CD14-positive monocyte (primary cell): ENCODE results near the gene VCAM1. TPM values are rescaled to one million over a fixed set of nuclear protein-coding genes. Genes with fewer than 3 reads are reported as not detected.

Experiments
- DNase-seq, 3 donors: peaks; one replicate each; pipeline ENCODE4 v3.0.0-alpha.2; 2011 to 2022
- H2AFZ ChIP-seq: 2 replicates; pipeline ENCODE4 v1.6.0; 2012; ENCODE audit warnings: mild to moderate bottlenecking, low read depth, low read length, inconsistent platforms; ENCODE audit not compliant: insufficient read depth, poor library complexity, severe bottlenecking
- H3K27ac ChIP-seq, 2 donors: 1 replicate in 1 of 2; 2 replicates in 1 of 2; pipeline ENCODE4 v1.5.1; 2012 to 2013; ENCODE audit warnings: low read length in 2 of 2, control low read depth in 1 of 2, inconsistent platforms in 1 of 2, low read depth in 1 of 2, mild to moderate bottlenecking in 1 of 2
- H3K27me3 ChIP-seq, 2 donors: one replicate each; pipeline versions ENCODE4 v1.6.0 to v1.6.1; 2011 to 2013; ENCODE audit warnings: low read length in 2 of 2; ENCODE audit not compliant: control insufficient read depth in 2 of 2, insufficient read depth in 2 of 2
- H3K36me3 ChIP-seq, 2 donors: replicated peaks in 1 of 2; 1 replicate in 1 of 2; 2 replicates in 1 of 2; pipeline versions ENCODE4 v1.5.1 to v1.6.1; 2012 to 2013; ENCODE audit warnings: low read length in 2 of 2, control low read depth in 1 of 2, inconsistent platforms in 1 of 2, mild to moderate bottlenecking in 1 of 2; ENCODE audit not compliant: insufficient read depth in 2 of 2, control insufficient read depth in 1 of 2
- H3K4me1 ChIP-seq, 2 donors: 1 replicate in 1 of 2; 2 replicates in 1 of 2; pipeline versions ENCODE4 v1.5.1 to v1.6.1; 2012 to 2013; ENCODE audit warnings: low read length in 2 of 2, control low read depth in 1 of 2, inconsistent platforms in 1 of 2, mild to moderate bottlenecking in 1 of 2, moderate library complexity in 1 of 2; ENCODE audit not compliant: insufficient read depth in 2 of 2, control insufficient read depth in 1 of 2
- H3K4me2 ChIP-seq: replicated peaks from 2 replicates; pipeline ENCODE3; 2012; ENCODE audit warnings: low read length, moderate library complexity, mild to moderate bottlenecking; ENCODE audit not compliant: poor library complexity, severe bottlenecking; ENCODE audit errors: extremely low read depth
- H3K4me3 ChIP-seq, 3 experiments: fragments of 200-600 bp in 1 of 3; sonication (generic) in 1 of 3; replicated peaks in 1 of 3; 1 replicate in 2 of 3; 2 replicates in 1 of 3; pipeline ENCODE4 v1.5.1; 2011 to 2013; ENCODE audit warnings: low read length in 3 of 3, mild to moderate bottlenecking in 3 of 3, control low read depth in 2 of 3, low read depth in 2 of 3, inconsistent platforms in 1 of 3, moderate library complexity in 1 of 3
- H3K79me2 ChIP-seq: 2 replicates; pipeline ENCODE4 v1.6.0; 2012; ENCODE audit warnings: mild to moderate bottlenecking, control low read depth, inconsistent platforms, low read length, moderate library complexity; ENCODE audit not compliant: insufficient read depth
- H3K9ac ChIP-seq: 2 replicates; pipeline ENCODE4 v1.6.0; 2017; ENCODE audit warnings: low read length, mild to moderate bottlenecking; ENCODE audit not compliant: insufficient read depth, poor library complexity, severe bottlenecking
- H3K9me3 ChIP-seq, 2 donors: replicated peaks in 1 of 2; 1 replicate in 1 of 2; 2 replicates in 1 of 2; pipeline versions ENCODE4 v1.5.1 to v1.6.1; 2012 to 2013; ENCODE audit warnings: low read length in 2 of 2, control low read depth in 1 of 2; ENCODE audit not compliant: control insufficient read depth in 1 of 2, insufficient read depth in 1 of 2
- H4K20me1 ChIP-seq: 2 replicates; pipeline ENCODE4 v1.6.0; 2012; ENCODE audit warnings: mild to moderate bottlenecking, low read length, control low read depth, moderate library complexity; ENCODE audit not compliant: insufficient read depth
- H3K27ac Mint-ChIP-seq, 7 donors: one replicate each; pipeline ENCODE4 v1.8.0; 2020; ENCODE audit warnings: mild to moderate bottlenecking in 7 of 7, mixed read lengths in 7 of 7, moderate library complexity in 6 of 7, inconsistent platforms in 2 of 7
- H3K27me3 Mint-ChIP-seq, 3 donors: one replicate each; pipeline ENCODE4 v1.8.0; 2021 to 2022; ENCODE audit warnings: low read depth in 3 of 3, mild to moderate bottlenecking in 3 of 3, mixed read lengths in 3 of 3, moderate library complexity in 3 of 3, inconsistent platforms in 1 of 3
- H3K36me3 Mint-ChIP-seq, 2 donors: one replicate each; pipeline ENCODE4 v1.8.0; 2020; ENCODE audit warnings: mixed read lengths in 2 of 2, inconsistent platforms in 1 of 2, mild to moderate bottlenecking in 1 of 2
- H3K4me1 Mint-ChIP-seq: one replicate; pipeline ENCODE4 v1.8.0; 2020; ENCODE audit warnings: mild to moderate bottlenecking, mixed read lengths
- H3K4me3 Mint-ChIP-seq, 2 donors: one replicate each; pipeline ENCODE4 v1.8.0; 2020; ENCODE audit warnings: mild to moderate bottlenecking in 2 of 2, mixed read lengths in 2 of 2, moderate library complexity in 1 of 2
- H3K9me3 Mint-ChIP-seq, 7 donors: one replicate each; pipeline ENCODE4 v1.8.0; 2020 to 2022; ENCODE audit warnings: mixed read lengths in 7 of 7, mild to moderate bottlenecking in 6 of 7, moderate library complexity in 6 of 7, inconsistent platforms in 2 of 7
- CTCF ChIP-seq: fragments of 200-600 bp; IDR thresholded peaks from one replicate; pipeline ENCODE4 v1.8.0; 2022; ENCODE audit warnings: antibody characterized with exemption, mild to moderate bottlenecking
- WGBS: methylation state at CpG from one replicate; pipeline ENCODE4 v1.1.5; 2013; ENCODE audit warnings: missing lambda C conversion rate; ENCODE audit not compliant: insufficient coverage; 5-methylcytosine and 5-hydroxymethylcytosine counted together
- intact Hi-C, 2 donors: fragments of 100-400 bp; cut with micrococcal nuclease; formaldehyde crosslinking; loops; one replicate each; pipeline versions ENCODE4 v1.15.0 to v1.15.1; 2023
- polyA plus RNA-seq, 3 donors: library from polyadenylated mRNA; depleted of rRNA in 1 of 3; unstranded in 2 of 3; stranded (reverse) in 1 of 3; fragments of 300-500 nt in 2 of 3; fragments of >200 nt in 1 of 3; fragmentation: Illumina TruSeq in 2 of 3; gene quantifications; 1 replicate in 2 of 3; 2 replicates in 1 of 3; pipeline ENCODE4 v1.2.3, GENCODE V29; 2012 to 2021

Gene VCAM1
- polyA plus RNA-seq, 3 donors, result not detected

GRCh38 chr1:100734676-100735075, 15.1 kb downstream of the VCAM1 start:
- H3K4me1 Mint-ChIP-seq, result no peaks in the 10 kb centered on the region
- no peaks in the 10 kb centered on the region for H3K79me2 ChIP-seq
- H2AFZ ChIP-seq, result no peak overlapping the region
- no peaks in the 10 kb centered on the region for H4K20me1 ChIP-seq
- no peaks in the 10 kb centered on the region for H3K36me3 Mint-ChIP-seq
- no peak for DNase-seq
- H3K4me3 ChIP-seq, result no peak overlapping the region
- peaks cover 0 to 9% (median 0%) of the 10 kb centered on the region in 7 donors for H3K9me3 Mint-ChIP-seq
- H3K27me3 Mint-ChIP-seq, result peaks cover 0 to 1% (median 0%) of the 10 kb centered on the region in 3 donors
- H3K27me3 ChIP-seq, result no peaks in the 10 kb centered on the region
- H3K27ac Mint-ChIP-seq, result no peak overlapping the region
- H3K27ac ChIP-seq, result no peak overlapping the region
- TF ChIP-seq CTCF, result no peak
- no peaks in the 10 kb centered on the region for H3K36me3 ChIP-seq
- H3K9me3 ChIP-seq, result no peaks in the 10 kb centered on the region
- H3K4me1 ChIP-seq, result no peaks in the 10 kb centered on the region
- H3K4me3 Mint-ChIP-seq, result no peak overlapping the region
- no peak overlapping the region for H3K4me2 ChIP-seq
- intact Hi-C loops, result no loop called here
- WGBS, result 100% methylated on average over 1 of the region's 3 CpGs
- H3K9ac ChIP-seq, result no peak overlapping the region

- DNase-seq, result no peak
- Mint-ChIP-seq H3K36me3 (no peaks in the 10 kb centered on the region), H3K4me3 (no peak overlapping the region), H3K4me1 (no peaks in the 10 kb centered on the region), H3K9me3 (peaks cover 0 to 9% (median 0%) of the 10 kb centered on the region in 7 donors), H3K27ac (no peak overlapping the region), H3K27me3 (peaks cover 0 to 4% (median 0%) of the 10 kb centered on the region in 3 donors)
- Histone ChIP-seq H3K9ac (no peak overlapping the region), H3K27me3 (no peaks in the 10 kb centered on the region), H3K36me3 (no peaks in the 10 kb centered on the region), H3K4me1 (no peaks in the 10 kb centered on the region), H3K4me2 (no peak overlapping the region), H2AFZ (no peak overlapping the region), H4K20me1 (no peaks in the 10 kb centered on the region), H3K4me3 (no peak overlapping the region), H3K79me2 (no peaks in the 10 kb centered on the region), H3K9me3 (no peaks in the 10 kb centered on the region), H3K27ac (no peak overlapping the region)
- intact Hi-C loops, result no loop called here
- no CpG with 5 or more reads among the region's 3 CpGs for WGBS
- TF ChIP-seq CTCF, result no peak
Observed at GRCh38 chr1:100735244-100735643, 15.7 kb downstream of the VCAM1 start.
